Neural cell (in vitro differentiated cells): Measurements from ENCODE around the gene PTPN13. TPM values are rescaled to one million over a fixed set of nuclear protein-coding genes. Genes with fewer than 3 reads are reported as not detected.

Source experiments
- H2AFZ ChIP-seq: fragments of 200-600, 300-800 bp; sonication (generic), shearing (Covaris generic); 2 replicates; pipeline ENCODE4 v1.6.0; 2014; ENCODE audit warnings: low read depth, mild to moderate bottlenecking, antibody characterized with exemption, low read length, moderate library complexity
- H3F3A ChIP-seq: fragments of 200-600 bp; shearing (Covaris generic); 2 replicates; pipeline ENCODE4 v1.6.1; 2016; ENCODE audit warnings: mild to moderate bottlenecking, moderate library complexity, mixed read lengths, antibody characterized with exemption, low read length; ENCODE audit not compliant: insufficient read depth, poor library complexity, severe bottlenecking
- H3K27ac ChIP-seq: fragments of 200-600, 300-800 bp; sonication (generic), shearing (Covaris generic); 2 replicates; pipeline ENCODE4 v1.5.1; 2014; ENCODE audit warnings: mild to moderate bottlenecking, low read length, moderate library complexity
- H3K27me3 ChIP-seq: fragments of 300-800, 200-600 bp; sonication (generic), shearing (Covaris generic); 2 replicates; pipeline ENCODE4 v1.6.0; 2014; ENCODE audit warnings: mild to moderate bottlenecking, low read depth, low read length, moderate library complexity; ENCODE audit not compliant: insufficient read depth
- H3K36me3 ChIP-seq: fragments of 300-800, 200-600 bp; sonication (generic), shearing (Covaris generic); 2 replicates; pipeline ENCODE4 v1.5.1; 2014; ENCODE audit warnings: mild to moderate bottlenecking, antibody characterized with exemption, low read length, moderate library complexity; ENCODE audit not compliant: insufficient read depth
- H3K4me2 ChIP-seq: fragments of 300-800, 200-600 bp; sonication (generic), shearing (Covaris generic); 2 replicates; pipeline ENCODE4 v1.6.0; 2014; ENCODE audit warnings: mild to moderate bottlenecking, low read length
- H3K4me3 ChIP-seq: fragments of 300-800, 200-600 bp; sonication (generic), shearing (Covaris generic); 2 replicates; pipeline ENCODE4 v1.5.1; 2014; ENCODE audit warnings: mild to moderate bottlenecking, low read length, moderate library complexity
- H3K79me2 ChIP-seq: fragments of 200-600 bp; shearing (Covaris generic); replicated peaks from 2 replicates; pipeline ENCODE4 v1.6.0; 2014; ENCODE audit warnings: mild to moderate bottlenecking, low read length, moderate library complexity; ENCODE audit not compliant: insufficient read depth
- H3K9ac ChIP-seq: fragments of 300-800, 200-600 bp; sonication (generic), shearing (Covaris generic); 2 replicates; pipeline ENCODE4 v1.6.1; 2016; ENCODE audit warnings: mild to moderate bottlenecking, low read length, mixed read lengths
- H3K9me2 ChIP-seq: fragments of 200-600 bp; shearing (Covaris generic); 2 replicates; pipeline ENCODE4 v1.6.1; 2016; ENCODE audit warnings: mild to moderate bottlenecking, low read length, mixed read lengths; ENCODE audit not compliant: insufficient read depth
- H3K9me3 ChIP-seq: fragments of 200-600, 300-800 bp; sonication (generic), shearing (Covaris generic); 2 replicates; pipeline ENCODE4 v1.6.1; 2016; ENCODE audit warnings: mild to moderate bottlenecking, mixed run types, low read length, moderate library complexity, mixed read lengths
- H4K20me1 ChIP-seq: fragments of 200-600 bp; shearing (Covaris generic); 2 replicates; pipeline ENCODE4 v1.6.1; 2016; ENCODE audit warnings: mild to moderate bottlenecking, mixed run types; ENCODE audit not compliant: insufficient read depth
- CTCF ChIP-seq: fragments of 450-650 bp; IDR thresholded peaks from 2 replicates; pipeline ENCODE4 v1.5.1; 2014; ENCODE audit warnings: antibody characterized with exemption, mild to moderate bottlenecking, moderate library complexity; ENCODE audit not compliant: poor library complexity, severe bottlenecking
- EP300 ChIP-seq: fragments of 450-650 bp; conservative IDR thresholded peaks from 2 replicates; pipeline ENCODE4 v1.6.1; 2014; ENCODE audit warnings: antibody characterized with exemption, mild to moderate bottlenecking, moderate library complexity; ENCODE audit not compliant: poor library complexity, severe bottlenecking
- EZH2 ChIP-seq: fragments of 200-600, 300-800 bp; shearing (Covaris generic), sonication (generic); IDR thresholded peaks from 2 replicates; pipeline ENCODE4 v1.6.1; 2014; ENCODE audit warnings: antibody characterized with exemption, low read length, borderline replicate concordance, mild to moderate bottlenecking; ENCODE audit not compliant: insufficient read depth, poor library complexity, severe bottlenecking
- MXI1 ChIP-seq: fragments of 450-650 bp; conservative IDR thresholded peaks from 2 replicates; pipeline ENCODE4 v1.6.1; 2014; ENCODE audit warnings: antibody characterized with exemption, mild to moderate bottlenecking; ENCODE audit not compliant: poor library complexity, severe bottlenecking
- POLR2AphosphoS5 ChIP-seq: IDR thresholded peaks from 2 replicates; pipeline ENCODE4 v1.6.1; 2012
- RAD21 ChIP-seq: fragments of 450-650 bp; conservative IDR thresholded peaks from 2 replicates; pipeline ENCODE4 v1.6.1; 2014; ENCODE audit warnings: antibody characterized with exemption, mild to moderate bottlenecking, moderate library complexity
- REST ChIP-seq: IDR thresholded peaks from 2 replicates; pipeline ENCODE4 v1.6.1; 2012; ENCODE audit warnings: borderline replicate concordance
- SMC3 ChIP-seq: fragments of 450-650 bp; conservative IDR thresholded peaks from 2 replicates; pipeline ENCODE4 v1.6.1; 2014; ENCODE audit warnings: antibody characterized with exemption, mild to moderate bottlenecking, moderate library complexity; ENCODE audit not compliant: poor library complexity
- TAF1 ChIP-seq: IDR thresholded peaks from 2 replicates; pipeline ENCODE4 v1.6.1; 2012; ENCODE audit warnings: low read depth
- polyA plus RNA-seq: library from polyadenylated mRNA; depleted of rRNA; stranded (reverse); fragments of >200 nt; gene quantifications from 2 replicates; pipeline ENCODE4 v1.2.3, GENCODE V29; 2014

PTPN13 gene
- polyA plus RNA-seq, 1 donor from 2014 or later = 4.7 TPM

- no peaks in the 10 kb centered on the region for H4K20me1 ChIP-seq
- no peaks in the 10 kb centered on the region for H3K9me2 ChIP-seq
- no peaks in the 10 kb centered on the region for H3F3A ChIP-seq
- no peaks in the 10 kb centered on the region for H3K79me2 ChIP-seq
- H3K4me3 ChIP-seq = no peak overlapping the region
- TF ChIP-seq POLR2AphosphoS5 (no peak), TAF1 (no peak), EP300 (no peak), REST (no peak), EZH2 (no peak), RAD21 (no peak), MXI1 (no peak), CTCF (no peak), SMC3 (no peak)
- no peaks in the 10 kb centered on the region for H3K9me3 ChIP-seq
- no peak overlapping the region for H2AFZ ChIP-seq
- no peak overlapping the region for H3K27ac ChIP-seq
- no peaks in the 10 kb centered on the region for H3K36me3 ChIP-seq
- H3K27me3 ChIP-seq = no peaks in the 10 kb centered on the region
- no peak overlapping the region for H3K4me2 ChIP-seq
- no peak overlapping the region for H3K9ac ChIP-seq
These were observed 251.5 kb downstream of the PTPN13 start for GRCh38 chr4:86845593-86845992.

GRCh38 chr4:86846921-86847320 is 252.8 kb downstream of the PTPN13 start:
- no peaks in the 10 kb centered on the region for H3K79me2 ChIP-seq
- no peak for TF ChIP-seq SMC3
- no peak for TF ChIP-seq CTCF
- no peak for TF ChIP-seq EP300
- H3K9ac ChIP-seq = no peak overlapping the region
- H4K20me1 ChIP-seq = no peaks in the 10 kb centered on the region
- no peak overlapping the region for H3K4me3 ChIP-seq
- no peaks in the 10 kb centered on the region for H3K9me2 ChIP-seq
- H3K27me3 ChIP-seq = no peaks in the 10 kb centered on the region
- H3K9me3 ChIP-seq = no peaks in the 10 kb centered on the region
- H3F3A ChIP-seq = no peaks in the 10 kb centered on the region
- H3K27ac ChIP-seq = no peak overlapping the region
- no peak overlapping the region for H3K4me2 ChIP-seq
- H3K36me3 ChIP-seq = no peaks in the 10 kb centered on the region
- no peak overlapping the region for H2AFZ ChIP-seq
